Neural crest cell (in vitro differentiated cells): ENCODE measurements around the gene GFER. TPM values are rescaled to one million over a fixed set of nuclear protein-coding genes. Genes with fewer than 3 reads are reported as not detected.
"Not testable (repeated sequence)": the region's sequence is repeated elsewhere in the genome, so short reads cannot be mapped to it uniquely, and the experiment has no call there.

Experiments
- DNase-seq: peaks from one replicate; pipeline ENCODE4 v3.0.0; 2021; ENCODE audit warnings: low read depth, mixed read lengths, low spot score
- H3K27ac Mint-ChIP-seq: one replicate; pipeline ENCODE4 v1.8.0; 2021; ENCODE audit warnings: mild to moderate bottlenecking, mixed read lengths; ENCODE audit not compliant: unreplicated experiment
- H3K27me3 Mint-ChIP-seq: 2 replicates; pipeline ENCODE4 v1.8.0; 2021; ENCODE audit warnings: low read depth, mild to moderate bottlenecking, mixed read lengths
- H3K36me3 Mint-ChIP-seq: 2 replicates; pipeline ENCODE4 v1.8.0; 2021; ENCODE audit warnings: low read depth, mild to moderate bottlenecking, mixed read lengths
- H3K4me1 Mint-ChIP-seq: 2 replicates; pipeline ENCODE4 v1.8.0; 2021; ENCODE audit warnings: mixed read lengths
- H3K4me3 Mint-ChIP-seq: one replicate; pipeline ENCODE4 v1.8.0; 2021; ENCODE audit warnings: mild to moderate bottlenecking, mixed read lengths
- H3K9me3 Mint-ChIP-seq: 2 replicates; pipeline ENCODE4 v1.8.0; 2021; ENCODE audit warnings: mixed read lengths
- CTCF ChIP-seq: fragments of 200-600 bp; sonication (generic); conservative IDR thresholded peaks from 2 replicates; pipeline ENCODE4 v1.5.0; 2021; ENCODE audit warnings: antibody characterized with exemption, mild to moderate bottlenecking
- long read RNA-seq: library from polyadenylated mRNA; unstranded; transcript quantifications from one replicate; pipeline ENCODE4 v2.0.0, GENCODE V29; 2020
- total RNA-seq: library from RNA; stranded (reverse); gene quantifications from 2 replicates; pipeline ENCODE4 v1.2.1, GENCODE V29; 2021

Gene GFER
- 42.5 and 43.3 TPM in 2 replicates for total RNA-seq
- long read RNA-seq = 0 reads

GRCh38 chr16:1983544-1984346 is at the start of gene GFER:
TSS of gene GFER (plus strand) at chr16:1984193. CDS start at chr16:1984219, 26 bp downstream.
- peak; percentile 48 for TF ChIP-seq CTCF
- Mint-ChIP-seq H3K4me1 (peaks cover 34% of the 10 kb centered on the region), H3K9me3 (no peaks in the 10 kb centered on the region), H3K36me3 (peaks cover 15% of the 10 kb centered on the region), H3K4me3 (peak within 1 kb of the TSS; percentile 92), H3K27ac (peak within 1 kb of the TSS; percentile 97), H3K27me3 (peaks cover 70% of the 10 kb centered on the region)
- DNase-seq = peak; percentile 95

GRCh38 chr16:1936945-1937479 is 47.0 kb upstream of the GFER start:
- TF ChIP-seq CTCF = no peak
- no peak for DNase-seq
- peak overlapping the region; percentile 96 for H3K27ac Mint-ChIP-seq
- peaks cover 5% of the 10 kb centered on the region for H3K4me1 Mint-ChIP-seq
- no peaks in the 10 kb centered on the region for H3K9me3 Mint-ChIP-seq
- no peaks in the 10 kb centered on the region for H3K36me3 Mint-ChIP-seq
- no peak overlapping the region for H3K4me3 Mint-ChIP-seq
- no peaks in the 10 kb centered on the region for H3K27me3 Mint-ChIP-seq

GRCh38 chr16:1938316-1938715 is 45.7 kb upstream of the GFER start:
- Mint-ChIP-seq H3K9me3 (no peaks in the 10 kb centered on the region), H3K4me1 (peaks cover 5% of the 10 kb centered on the region), H3K36me3 (no peaks in the 10 kb centered on the region), H3K4me3 (no peak overlapping the region), H3K27ac (no peak overlapping the region), H3K27me3 (no peaks in the 10 kb centered on the region)
- DNase-seq = no peak
- TF ChIP-seq CTCF = no peak

GRCh38 chr16:1938910-1939309 is 45.1 kb upstream of the GFER start:
- H3K27me3 Mint-ChIP-seq = no peaks in the 10 kb centered on the region
- no peak for DNase-seq
- H3K4me1 Mint-ChIP-seq = peaks cover 10% of the 10 kb centered on the region
- H3K4me3 Mint-ChIP-seq = no peak overlapping the region
- no peaks in the 10 kb centered on the region for H3K36me3 Mint-ChIP-seq
- H3K9me3 Mint-ChIP-seq = no peaks in the 10 kb centered on the region
- TF ChIP-seq CTCF = no peak
- no peak overlapping the region for H3K27ac Mint-ChIP-seq

GRCh38 chr16:1939833-1940232 is 44.2 kb upstream of the GFER start:
- not testable (repeated sequence) for H3K27me3 Mint-ChIP-seq, DNase-seq, H3K27ac Mint-ChIP-seq, H3K9me3 Mint-ChIP-seq, H3K36me3 Mint-ChIP-seq
- Mint-ChIP-seq H3K4me1 (peaks cover 14% of the 10 kb centered on the region), H3K4me3 (peak overlapping the region; percentile 56)
